HG03039 (cell line): ENCODE results near the gene SDHC.
"Not testable (repeated sequence)": the region's sequence is repeated elsewhere in the genome, so short reads cannot be mapped to it uniquely, and the experiment has no call there.

Source experiments
- ATAC-seq: cut with Tn5 transposase; IDR thresholded peaks from one replicate; pipeline ENCODE4 v1.9.1; 2021; ENCODE audit warnings: mild to moderate bottlenecking, moderate library complexity; ENCODE audit not compliant: unreplicated experiment

SDHC gene

DNA sequence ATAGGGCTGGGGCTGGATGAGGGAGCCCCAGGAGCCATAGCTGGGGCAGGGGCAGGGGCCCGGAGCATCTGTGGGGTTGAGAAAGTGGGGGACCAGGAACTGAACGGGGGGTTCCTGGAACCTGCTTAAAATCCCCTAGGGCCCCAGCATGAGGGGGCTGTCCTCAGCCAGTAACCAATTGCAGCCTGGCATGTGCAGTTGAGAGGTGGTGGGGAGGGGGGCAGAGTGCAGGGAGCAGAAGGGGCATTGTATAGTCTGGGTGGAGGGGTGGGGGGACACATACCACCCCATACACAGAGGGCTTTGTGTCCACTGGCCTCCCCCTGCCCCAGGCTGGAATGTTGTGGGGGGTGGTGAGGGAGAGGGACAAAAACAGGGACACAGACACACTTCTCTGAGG lies 4.3 kb upstream of the SDHC start, which contains the start of gene MPZ:
Gene MPZ (minus strand): TSS at position 101 of the 400 bp plus-strand sequence. CDS start 63 bp downstream, at position 38.
- no peak for ATAC-seq

DNA sequence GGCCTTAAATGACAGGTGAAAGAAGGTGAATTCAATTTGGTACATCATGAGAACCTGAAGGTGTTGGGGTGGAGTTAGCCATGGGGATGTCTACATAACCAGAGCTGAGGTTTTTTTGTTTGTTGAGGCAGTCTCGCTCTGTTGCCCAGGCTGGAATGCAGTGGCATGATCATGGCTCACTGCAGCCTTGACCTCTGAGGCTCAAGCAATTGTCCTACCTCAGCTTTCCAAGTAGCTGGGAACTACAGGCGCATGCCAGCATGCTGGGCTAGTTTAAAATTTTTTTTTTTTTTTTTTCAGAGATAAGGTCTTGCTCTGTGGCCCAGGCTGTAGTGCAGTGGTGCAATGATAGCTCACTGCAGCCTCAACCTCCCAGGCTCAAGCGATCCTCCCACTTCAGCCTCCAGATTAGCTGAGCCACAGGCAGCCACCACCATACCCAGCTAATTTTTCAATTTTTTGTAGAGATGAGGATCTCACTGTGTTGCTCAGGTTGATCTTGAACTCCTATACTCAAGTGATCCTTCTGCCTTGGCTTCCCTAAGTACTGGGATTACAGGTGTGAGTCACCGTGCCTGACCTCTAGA lies 2.5 kb upstream of the SDHC start:
- no peak for ATAC-seq

DNA sequence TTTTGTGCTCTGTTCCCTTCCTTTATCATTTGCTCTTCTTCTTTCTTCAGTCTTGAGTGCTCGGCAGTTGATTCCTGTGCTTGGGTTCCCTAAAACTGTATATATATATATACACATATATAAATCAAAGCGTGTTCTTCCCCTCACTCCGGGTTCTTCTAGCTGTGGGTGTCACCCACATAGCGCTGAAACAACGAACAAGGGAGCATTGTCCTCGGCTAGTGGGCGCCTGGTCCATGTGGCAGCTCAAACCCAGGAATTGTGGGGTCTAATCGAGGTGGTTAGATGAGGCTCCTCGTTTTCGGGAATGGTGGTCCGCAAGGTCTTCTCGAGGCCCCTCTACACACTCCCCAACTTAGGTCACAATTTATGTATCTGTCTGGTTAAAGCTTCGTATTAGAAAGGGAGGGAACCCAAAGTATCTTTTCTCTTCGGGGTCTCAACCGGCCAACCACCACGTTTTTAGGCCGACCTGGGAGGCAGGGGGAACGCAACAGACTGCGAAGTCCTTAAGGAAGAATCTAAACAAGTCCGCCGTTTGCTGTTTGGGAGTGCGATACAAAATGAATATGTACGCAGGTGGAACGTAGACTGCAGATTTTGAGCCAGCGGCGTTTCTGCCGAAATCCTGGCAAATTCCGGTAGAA lies 504 bp upstream of the SDHC start:
- ATAC-seq: no peak

DNA sequence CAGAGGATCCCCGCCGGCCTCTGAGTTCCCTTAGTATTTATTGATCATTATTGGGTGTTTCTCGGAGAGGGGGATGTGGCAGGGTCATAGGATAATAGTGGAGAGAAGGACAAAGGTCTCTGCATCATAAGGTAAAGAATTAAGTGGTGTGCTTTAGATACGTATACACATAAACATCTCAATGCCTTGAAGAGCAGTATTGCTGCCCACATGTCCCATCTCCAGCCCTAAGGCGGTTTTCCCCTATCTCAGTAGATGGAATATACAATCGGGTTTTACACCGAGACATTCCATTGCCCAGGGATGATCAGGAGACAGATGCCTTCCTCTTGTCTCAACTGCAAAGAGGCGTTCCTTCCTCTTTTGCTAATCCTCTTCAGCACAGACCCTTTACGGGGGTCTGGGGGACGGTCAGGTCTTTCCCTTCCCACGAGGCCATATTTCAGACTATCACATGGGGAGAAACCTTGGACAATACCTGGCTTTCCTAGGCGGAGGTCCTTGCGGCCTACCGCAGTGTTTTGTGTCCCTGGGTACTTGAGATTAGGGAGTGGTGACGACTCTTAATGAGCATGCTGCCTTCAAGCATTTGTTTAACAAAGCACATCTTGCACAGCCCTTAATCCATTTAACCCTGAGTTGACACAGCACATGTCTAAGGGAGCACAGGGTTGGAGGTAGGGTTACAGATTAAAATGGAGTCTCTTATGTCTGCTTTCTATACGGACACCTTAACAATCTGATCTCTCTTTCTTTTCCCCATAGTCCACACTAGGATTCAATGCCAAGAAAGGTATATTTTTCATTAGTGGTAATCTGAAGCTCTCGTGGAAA lies 1.9 kb downstream of the SDHC start:
- ATAC-seq: not testable (repeated sequence)

DNA sequence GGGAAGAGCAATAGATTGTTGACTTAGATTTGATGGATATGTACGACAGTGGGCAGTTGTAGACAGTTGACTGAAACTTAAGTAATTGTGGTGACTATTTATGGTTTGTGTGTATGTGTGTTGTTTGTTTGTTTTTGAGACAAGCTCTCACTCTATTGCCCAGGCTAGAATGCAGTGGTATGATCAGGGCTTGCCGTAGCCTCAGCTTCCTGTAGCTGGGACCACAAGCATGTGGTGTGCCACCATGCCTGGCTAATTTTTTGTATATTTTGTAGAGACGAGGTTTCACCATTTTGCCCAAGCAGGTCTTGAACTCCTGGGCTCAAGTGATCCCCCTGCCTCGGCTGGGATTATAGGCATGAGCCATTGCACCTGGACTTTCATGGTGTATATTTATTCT lies 9.8 kb downstream of the SDHC start:
- ATAC-seq: no peak

DNA sequence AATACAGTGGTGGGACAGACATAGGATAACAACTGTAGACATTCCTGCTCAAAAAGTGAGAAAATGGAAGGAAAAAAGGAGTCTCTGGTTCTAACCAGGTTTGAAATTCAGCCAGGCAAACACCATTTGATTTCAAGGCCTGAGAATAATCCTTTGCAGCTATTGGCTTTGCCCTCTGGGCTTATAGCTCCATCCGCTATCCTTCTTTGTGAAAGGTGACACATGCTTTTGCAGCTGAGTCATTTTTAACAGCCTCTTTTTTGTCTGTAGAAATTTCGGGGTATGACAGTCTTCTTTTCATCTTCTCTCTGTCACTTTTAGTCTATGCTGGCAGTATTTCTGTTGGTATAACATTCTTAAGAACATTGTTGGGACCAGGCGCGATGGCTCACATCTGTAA lies 16.2 kb downstream of the SDHC start:
- no peak for ATAC-seq

DNA sequence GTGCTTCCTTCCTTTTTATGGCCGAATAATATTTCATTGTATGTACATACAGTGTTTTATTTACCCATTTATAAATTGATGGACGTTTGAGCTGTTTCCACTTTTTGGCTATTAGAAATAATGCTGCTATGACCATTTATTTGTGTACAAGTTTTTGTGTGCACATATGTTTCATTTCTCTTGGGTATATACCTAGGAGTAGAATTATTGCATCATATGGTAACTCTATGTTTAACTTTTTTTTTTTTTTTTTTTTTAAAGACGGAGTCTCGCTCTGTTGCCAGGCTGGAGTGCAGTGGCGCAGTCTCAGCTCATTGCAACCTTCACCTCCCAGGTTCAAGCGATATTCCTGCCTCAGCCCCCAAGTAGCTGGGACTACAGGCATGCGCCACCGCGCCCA lies 19.0 kb downstream of the SDHC start:
- no peak for ATAC-seq

DNA sequence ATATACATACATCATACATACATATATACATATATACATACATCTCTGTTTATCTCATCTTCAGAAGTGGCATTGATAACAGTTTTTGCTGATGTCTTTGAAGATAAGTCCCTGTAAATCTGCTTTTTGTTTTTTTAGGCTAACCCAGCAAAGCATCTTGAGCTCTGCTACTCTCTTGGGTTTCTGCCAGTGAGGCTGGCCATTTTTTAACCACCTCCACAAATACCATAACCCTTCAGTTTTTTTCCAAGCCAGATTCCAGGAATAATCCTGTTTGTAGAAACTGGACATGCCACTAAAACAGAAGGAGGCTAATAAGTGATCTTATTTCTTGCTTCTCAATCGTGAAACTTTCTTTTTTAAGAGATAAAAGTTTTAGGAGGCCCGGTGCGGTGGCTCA lies 21.6 kb downstream of the SDHC start:
- ATAC-seq: no peak

DNA sequence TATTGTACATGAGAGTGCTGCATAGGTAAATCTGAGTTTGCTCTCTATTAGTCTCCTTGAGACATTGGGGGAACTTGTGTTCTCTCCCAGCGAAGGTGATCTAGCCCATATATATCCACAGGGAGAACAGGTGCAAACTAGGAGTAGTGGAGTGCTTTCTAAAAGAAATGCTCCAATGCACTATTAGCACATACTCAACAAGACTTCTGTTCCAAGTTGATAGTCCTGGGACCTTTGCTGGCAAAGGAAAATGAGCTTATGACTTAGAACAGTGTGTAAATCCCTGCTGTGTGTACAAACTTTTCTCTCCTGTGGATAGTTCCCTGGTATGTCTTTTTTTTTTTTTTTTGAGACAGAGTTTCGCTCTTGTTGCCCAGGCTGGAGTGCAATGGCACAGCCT lies 28.0 kb downstream of the SDHC start:
- no peak for ATAC-seq

DNA sequence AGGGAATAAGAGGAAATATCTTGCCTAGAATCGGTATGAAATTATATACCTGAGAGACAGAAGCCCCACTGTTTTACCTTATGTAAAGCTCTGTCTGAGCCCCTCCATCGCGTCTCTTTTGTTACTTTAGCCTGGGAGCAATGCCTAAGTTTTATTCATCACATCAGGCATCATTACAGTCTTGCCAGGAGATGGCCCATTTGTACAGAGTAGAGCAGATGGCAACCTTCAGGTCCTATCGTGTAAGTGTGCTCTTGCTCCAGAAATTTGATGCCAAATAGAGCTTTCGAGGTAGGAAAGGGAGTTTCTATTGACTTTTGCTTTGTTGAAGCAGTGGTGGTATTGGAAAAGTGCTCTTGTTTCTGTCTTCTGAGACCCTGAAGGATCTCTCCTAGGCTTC lies 28.6 kb downstream of the SDHC start:
- no peak for ATAC-seq

DNA sequence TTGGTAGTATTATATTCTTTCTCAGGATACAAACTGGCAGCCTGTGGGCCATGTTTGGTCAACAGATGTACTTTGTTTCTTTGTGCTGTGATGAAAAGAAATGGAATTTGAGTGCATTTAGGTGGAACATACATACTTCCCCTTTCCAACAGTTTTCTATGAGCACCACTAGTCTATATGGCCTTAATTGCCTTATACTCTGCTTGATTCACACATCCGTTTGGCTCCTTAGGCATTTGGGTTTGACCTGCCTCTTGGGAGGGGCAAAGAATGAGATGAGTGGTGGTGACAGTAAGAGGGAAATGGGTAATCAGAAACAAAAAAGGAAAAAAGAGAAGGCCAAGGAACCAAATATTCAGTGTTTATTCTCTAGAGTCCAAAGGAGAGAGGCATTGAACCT lies 36.5 kb downstream of the SDHC start:
- ATAC-seq: no peak

DNA sequence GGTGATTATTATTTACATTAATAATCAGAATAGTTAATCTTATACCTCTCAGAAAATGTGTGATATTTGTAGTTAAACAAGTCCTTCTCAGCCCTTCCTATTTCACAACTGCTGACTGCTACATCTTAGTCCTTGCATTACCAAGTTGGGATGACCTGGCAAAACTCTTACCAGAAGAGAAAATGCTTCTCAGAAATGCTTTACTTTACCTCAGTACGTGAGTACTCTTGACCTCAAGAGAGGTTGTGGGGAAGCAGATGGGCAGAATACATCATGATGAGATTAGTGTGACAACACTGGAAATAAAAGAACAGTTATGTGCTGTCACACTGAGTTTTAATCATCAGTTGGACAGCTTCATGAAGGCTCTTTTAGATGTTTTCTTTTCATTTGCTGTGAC lies 37.3 kb downstream of the SDHC start:
- no peak for ATAC-seq

DNA sequence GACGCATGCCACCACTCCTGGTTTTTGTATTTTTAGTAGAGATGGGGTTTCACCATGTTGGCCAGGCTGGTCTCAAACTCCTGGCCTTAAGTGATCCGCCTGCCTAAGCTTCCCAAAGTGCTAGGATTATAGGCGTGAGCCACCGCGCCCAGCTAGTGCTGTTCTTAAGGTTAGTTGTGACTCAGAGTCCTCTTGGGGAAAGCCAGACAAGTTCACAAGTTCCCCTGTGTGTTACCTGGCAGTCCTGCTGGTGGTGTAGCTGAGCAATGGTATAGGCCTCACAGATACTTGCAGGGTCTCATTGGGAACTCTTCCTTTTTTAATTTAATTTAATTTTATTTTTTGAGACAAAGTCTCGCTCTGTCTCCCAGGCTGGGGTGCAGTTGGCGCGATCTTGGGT lies 42.9 kb downstream of the SDHC start:
- ATAC-seq: no peak

DNA sequence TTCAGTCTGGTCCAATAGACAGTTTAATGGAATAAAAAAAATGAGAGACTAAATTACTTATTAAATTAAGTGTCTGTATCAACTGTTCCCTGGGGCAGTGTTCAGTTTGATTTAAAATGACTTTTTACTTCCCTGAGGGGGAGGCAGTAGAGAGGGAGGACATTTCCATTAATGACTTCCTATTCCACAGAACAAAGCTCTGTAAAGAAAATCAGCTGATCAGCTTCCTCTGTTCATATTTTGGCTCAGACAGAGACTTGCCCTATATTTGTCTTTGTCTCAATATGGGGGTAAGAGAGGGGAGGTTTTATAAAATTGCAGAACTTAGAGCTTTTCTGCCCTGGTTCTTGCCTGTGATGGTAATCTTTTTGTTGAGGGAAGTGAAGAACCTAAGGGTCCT lies 45.1 kb downstream of the SDHC start:
- no peak for ATAC-seq

DNA sequence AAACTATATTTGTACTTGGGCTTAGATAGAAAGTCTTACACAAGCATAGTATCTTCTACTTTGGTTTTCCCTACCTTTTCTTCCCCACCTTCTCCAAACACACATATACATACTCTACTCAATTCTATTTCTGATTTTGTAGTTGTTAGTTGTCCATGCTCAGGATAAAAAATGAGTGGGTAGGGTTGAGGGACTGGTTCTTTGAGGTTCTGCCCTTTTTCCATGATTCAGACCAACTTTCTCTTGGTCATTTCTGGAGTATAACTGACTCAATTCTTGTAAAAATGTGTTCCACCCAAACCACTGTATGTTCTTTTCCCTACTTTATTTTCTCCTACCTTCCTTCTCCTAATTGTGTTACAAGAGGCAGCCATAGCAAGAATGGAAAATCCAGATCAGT lies 50.2 kb downstream of the SDHC start:
- ATAC-seq: no peak

DNA sequence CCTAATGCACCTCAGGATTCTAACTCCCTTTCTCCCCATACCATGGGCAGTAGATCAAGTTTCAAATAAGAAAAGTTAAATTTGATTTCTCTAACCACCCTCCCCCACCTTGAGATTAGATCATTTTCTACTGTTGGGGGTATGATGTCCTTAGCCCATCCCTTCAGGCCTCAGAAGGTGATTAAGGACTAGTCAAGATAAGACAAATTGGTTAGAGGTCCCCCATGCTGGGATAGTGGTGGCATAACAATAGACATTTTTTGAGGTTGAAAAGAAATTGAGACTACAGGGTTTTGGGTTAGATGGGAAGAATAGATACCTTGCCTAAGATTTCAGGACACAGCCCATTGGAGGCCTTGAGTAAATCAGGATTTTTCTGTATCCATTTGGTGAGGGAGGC lies 51.0 kb downstream of the SDHC start:
- no peak for ATAC-seq

DNA sequence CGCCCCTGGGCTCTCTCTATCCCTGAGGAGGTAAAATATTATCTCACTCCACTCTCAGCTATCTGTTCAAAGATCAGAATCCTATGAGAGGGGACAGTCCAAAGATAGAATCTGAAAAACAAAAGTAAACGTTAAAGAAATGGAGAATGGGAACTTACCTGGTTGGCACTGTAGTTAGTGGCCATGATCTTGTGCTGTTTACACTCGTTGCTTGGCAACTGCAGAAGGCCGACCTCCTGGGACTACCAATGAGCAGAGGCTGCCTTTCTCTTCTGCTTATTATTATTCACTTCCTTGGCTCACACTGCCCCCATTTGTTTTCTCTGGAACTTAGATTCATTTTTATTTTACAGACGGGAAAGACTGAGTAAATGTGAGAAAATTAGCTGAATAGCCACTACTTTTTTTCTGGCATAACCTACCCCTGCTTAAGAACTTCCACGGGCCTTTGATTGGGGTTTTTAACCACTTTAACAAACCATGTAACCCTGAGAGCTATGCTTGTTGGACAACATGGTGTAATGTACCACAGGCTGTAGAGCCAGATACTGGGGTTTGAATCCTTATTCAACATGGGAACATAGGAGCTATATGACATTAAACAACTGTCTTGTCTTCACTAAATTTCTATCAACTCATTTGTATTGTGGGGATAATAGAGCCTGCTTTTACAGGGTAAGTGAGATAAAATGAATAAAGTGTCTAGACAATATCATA lies 53.7 kb downstream of the SDHC start, which contains the start of gene CFAP126:
Gene CFAP126 (minus strand): TSS at position 193 of the 717 bp plus-strand sequence. CDS start 8 bp downstream, at position 185.
- peak; percentile 76 for ATAC-seq

DNA sequence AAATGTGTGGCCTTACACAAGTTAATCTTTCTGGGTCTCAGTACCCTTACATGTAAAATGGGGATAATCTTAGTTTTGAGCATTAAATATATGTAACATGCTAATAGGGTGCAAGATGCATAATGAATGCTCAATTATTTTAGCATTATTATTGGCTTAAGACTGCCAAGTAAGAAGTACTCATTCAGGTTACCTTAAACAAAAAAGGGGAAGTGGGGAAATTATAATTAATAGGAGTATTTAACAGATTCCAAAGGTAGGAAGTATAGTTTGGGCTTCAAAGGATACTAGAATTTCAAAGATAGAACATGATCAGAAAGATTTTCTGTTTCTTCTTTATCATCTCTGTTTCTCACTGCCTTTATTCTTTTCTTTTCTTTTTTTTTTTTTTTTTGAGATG lies 59.3 kb downstream of the SDHC start:
- ATAC-seq: no peak

DNA sequence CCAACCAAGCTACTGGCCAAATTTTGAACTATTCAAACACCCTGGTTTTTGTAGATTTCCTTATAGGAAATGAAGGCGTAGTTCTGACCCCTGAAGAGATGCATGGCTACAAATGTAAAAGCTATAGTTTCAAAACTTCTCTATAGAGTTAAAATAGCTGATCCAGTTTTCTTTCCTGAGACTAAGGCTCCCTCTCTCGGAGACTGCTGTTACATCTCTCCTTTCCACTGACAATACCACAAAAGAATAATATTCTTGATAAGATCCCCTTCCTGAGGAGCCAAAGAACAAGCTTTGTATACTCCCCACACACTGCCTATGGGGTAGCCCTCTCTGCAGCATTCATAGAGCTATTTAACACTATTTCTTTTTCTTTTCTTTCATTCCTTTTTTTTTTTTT lies 60.2 kb downstream of the SDHC start:
- ATAC-seq: no peak

DNA sequence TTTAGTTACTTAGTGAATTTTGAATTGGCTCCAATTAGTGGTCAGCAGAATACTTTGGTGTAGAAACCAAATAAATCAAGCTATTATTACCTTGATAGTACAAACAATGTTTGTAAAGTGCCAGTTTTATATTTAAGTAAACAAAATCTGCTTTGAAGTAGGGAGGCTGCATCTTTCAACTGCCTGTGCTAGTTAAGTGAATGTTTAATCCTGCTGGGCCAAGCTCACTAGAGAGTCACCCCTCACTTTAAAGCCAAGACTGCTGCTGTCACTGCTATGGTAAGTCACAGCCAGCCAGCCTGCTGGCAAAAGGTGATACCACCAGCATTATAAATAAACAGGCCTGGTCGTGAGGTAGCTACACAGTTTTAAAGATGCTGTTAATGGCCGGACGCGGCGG lies 63.8 kb downstream of the SDHC start:
- no peak for ATAC-seq

DNA sequence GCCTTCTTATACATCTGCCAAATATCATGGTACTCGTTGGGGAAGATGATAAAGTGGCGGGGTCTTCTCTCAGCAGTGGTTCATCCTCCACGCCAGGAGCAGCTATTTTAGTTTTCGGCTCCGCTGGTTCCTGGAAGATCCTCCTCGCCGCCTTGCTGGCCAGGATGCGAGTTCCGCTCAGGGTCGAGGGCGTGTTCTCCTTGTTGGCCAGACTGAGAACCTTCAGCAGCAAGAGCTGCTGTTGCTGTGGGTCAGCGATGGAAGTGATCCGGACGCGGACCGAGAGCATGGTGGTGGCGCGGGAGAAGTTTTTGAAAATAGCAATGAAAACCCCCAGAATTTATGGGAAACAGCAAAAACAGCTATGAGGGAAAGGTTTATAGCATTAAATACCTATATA lies 64.9 kb downstream of the SDHC start:
- no peak for ATAC-seq
